RWPE1 (cell line): Measurements from ENCODE around the gene ACTBL2.

Experiments used
- CTCF ChIA-PET: fragments of 350-600 bp; sonication (Branson Sonifier 250); formaldehyde crosslinking; extraction: SDS; loops from one replicate; lab custom pipeline; 2021; lab: Yijun Ruan, JAX
- POLR2A ChIA-PET: fragments of 400-600 bp; formaldehyde crosslinking; extraction: SDS; loops from one replicate; lab custom pipeline; 2020; ENCODE audit warnings: antibody characterized with exemption; ENCODE audit not compliant: low non-redundant PET; lab: Yijun Ruan, JAX
- DNase-seq: peaks from one replicate; pipeline ENCODE4 v3.0.0; 2012; ENCODE audit warnings: low spot score
- H3K27ac ChIP-seq: fragments of 450-650 bp; 2 replicates; pipeline ENCODE4 v1.5.1; 2017
- TF ChIP-seq, protein P1 (sequence below): fragments of 450-650 bp; conservative IDR thresholded peaks from 2 replicates; pipeline ENCODE4 v1.5.1; 2017; ENCODE audit warnings: low read depth, mild to moderate bottlenecking

Gene ACTBL2

DNA sequence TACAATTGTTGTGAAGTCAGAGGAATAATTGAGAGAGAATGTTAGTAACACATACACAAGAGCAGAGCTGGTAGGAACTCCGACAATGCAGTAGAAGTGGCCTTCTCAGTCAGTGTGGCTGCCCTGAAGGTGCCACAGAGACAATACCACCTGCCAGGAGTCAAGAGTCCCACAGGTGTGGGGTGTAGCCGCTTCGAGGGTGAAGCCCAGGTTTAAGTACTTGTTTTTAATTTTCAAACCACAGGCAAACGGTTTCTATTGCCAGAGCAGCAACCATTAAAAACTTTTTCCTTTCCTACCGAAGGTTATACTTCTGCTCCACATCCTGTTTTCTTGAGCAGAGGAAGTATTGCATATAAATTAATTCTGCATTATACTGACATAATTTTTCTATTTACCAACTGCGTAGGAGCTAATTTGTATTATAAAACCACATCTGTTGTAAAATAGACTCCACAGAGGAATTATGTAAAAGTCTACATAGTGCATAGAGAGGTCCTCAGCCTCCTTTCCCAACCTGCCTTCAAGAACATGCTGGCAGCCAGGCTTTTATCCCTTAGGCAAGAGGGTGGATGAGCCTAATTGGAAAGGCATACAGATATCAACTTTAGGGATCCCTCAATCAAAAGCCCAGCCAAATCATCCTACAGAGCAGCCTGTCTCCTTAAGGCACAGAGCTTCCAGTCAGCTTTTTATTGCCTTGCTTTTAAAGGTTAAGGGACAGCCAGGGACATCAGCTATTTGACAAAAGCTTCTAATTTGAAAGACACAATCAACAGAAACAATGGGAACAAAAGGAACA is 12.9 kb upstream of the ACTBL2 start:
- no peak for DNase-seq

DNA sequence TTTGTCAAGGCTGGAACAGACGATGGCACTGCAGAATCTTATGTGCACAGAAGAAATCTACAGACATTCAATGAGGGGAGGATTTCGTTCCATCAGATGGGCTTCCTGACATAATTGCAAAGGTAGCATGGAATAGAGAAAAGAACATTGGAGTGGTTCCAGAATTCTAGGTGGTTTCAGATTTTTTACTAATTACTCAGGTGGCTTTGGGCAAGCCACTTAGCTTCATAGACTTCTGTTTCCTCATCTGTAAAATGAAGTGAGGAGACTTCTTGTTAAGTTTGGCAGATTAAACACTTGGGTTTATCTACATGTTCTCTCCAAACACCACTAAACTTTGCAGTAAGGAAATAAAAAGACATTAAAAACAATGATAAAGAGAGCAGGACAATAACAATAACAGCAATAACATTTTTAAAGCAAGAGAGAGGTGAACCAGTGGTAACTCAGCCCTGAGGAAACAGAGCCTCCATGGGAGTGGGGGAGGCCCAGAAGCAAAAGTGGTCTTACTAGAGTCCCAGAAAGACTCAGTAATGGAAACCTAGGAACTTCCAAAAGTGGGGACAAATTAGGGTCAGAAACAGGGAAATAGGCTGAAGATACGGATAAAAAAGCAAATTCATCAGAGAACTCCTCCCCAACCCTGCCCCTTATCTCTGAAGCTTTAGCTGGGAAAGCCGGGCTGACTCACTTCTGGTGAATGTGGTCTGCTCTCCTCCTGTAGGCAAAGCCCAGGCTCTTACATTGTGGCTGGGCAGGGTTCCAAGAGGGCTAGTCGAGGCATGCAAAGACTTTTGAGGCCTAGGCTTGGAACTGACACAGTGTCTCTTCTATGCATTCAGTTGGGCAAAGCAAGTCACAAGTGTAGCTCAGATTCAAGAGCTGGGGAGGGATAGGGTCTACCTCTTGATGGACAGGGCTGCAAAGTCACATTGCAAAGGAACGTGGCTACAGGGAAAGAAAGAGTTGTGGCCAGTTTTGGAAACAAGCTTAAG is 11.8 kb upstream of the ACTBL2 start:
- TF ChIP-seq, protein P1, sequence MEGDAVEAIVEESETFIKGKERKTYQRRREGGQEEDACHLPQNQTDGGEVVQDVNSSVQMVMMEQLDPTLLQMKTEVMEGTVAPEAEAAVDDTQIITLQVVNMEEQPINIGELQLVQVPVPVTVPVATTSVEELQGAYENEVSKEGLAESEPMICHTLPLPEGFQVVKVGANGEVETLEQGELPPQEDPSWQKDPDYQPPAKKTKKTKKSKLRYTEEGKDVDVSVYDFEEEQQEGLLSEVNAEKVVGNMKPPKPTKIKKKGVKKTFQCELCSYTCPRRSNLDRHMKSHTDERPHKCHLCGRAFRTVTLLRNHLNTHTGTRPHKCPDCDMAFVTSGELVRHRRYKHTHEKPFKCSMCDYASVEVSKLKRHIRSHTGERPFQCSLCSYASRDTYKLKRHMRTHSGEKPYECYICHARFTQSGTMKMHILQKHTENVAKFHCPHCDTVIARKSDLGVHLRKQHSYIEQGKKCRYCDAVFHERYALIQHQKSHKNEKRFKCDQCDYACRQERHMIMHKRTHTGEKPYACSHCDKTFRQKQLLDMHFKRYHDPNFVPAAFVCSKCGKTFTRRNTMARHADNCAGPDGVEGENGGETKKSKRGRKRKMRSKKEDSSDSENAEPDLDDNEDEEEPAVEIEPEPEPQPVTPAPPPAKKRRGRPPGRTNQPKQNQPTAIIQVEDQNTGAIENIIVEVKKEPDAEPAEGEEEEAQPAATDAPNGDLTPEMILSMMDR, result no peak
- peak; percentile 98 for DNase-seq
- ChIA-PET POLR2A (no interaction called here), CTCF (interaction anchor here (0.5 to 1.1 kb wide), 5 partner anchors 10 to 967 kb away, joined by 3 to 7 read pairs (median 3); no protein-coding TSS in a partner anchor)
- peak overlapping the region; percentile 58 for H3K27ac ChIP-seq

More for the DNA sequence above, 12.9 kb upstream of the ACTBL2 start:
- H3K27ac ChIP-seq, result peak overlapping the region; percentile 58
- TF ChIP-seq, protein P1, result no peak
- ChIA-PET CTCF (interaction anchor here (0.5 to 1.1 kb wide), 5 partner anchors 11 to 966 kb away, joined by 3 to 7 read pairs (median 3); no protein-coding TSS in a partner anchor), POLR2A (no interaction called here)

DNA sequence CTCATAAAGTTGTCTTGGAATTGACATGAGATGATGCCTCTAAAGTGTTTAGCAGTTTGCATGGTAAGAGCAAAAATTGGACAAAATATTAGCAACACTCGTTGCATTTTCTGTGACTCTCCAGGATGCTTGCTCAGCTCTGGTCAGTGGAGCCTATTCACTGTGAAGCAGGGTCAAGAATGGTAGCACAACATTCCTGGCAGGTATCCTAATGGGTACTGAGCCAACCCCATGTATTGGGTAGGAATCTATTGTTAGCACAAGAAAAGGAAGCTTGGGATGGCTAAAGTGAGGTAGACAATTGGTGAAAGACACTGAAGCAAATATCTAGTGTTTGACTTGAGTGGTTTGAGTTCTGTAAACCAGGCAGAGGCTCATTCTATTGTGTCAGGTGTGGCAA is 10.4 kb upstream of the ACTBL2 start:
- POLR2A ChIA-PET, result no interaction called here
- CTCF ChIA-PET, result interaction anchor here (0.6 to 1.1 kb wide), 2 partner anchors 110 to 514 kb away, joined by 3 to 4 read pairs; no protein-coding TSS in a partner anchor
- DNase-seq, result no peak
- TF ChIP-seq, protein P1, result no peak
- H3K27ac ChIP-seq, result no peak overlapping the region

DNA sequence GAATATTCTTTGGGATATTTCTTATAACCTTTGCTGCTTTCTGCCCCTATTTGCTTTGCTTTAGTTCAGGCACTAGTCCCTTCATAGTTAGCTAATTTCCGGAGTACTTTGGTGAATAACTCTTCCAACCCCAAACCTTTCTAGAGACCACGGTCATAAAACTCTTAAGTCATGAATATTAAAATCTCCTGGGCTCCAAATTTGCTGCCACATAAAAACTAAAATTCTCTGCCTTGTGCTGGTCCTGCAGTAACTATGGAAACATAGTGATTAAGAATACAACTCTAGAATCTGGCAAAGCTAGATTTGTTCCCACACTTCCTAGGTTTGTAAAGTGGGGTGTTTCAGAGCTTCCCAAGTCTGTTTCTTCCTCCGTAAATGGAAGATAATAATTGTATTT is 10.0 kb upstream of the ACTBL2 start:
- TF ChIP-seq, protein P1, result no peak
- no peak overlapping the region for H3K27ac ChIP-seq
- POLR2A ChIA-PET, result no interaction called here
- CTCF ChIA-PET, result interaction anchor here (1.1 to 1.2 kb wide), 2 partner anchors 110 to 194 kb away, joined by 3 to 4 read pairs; no protein-coding TSS in a partner anchor
- DNase-seq, result no peak

DNA sequence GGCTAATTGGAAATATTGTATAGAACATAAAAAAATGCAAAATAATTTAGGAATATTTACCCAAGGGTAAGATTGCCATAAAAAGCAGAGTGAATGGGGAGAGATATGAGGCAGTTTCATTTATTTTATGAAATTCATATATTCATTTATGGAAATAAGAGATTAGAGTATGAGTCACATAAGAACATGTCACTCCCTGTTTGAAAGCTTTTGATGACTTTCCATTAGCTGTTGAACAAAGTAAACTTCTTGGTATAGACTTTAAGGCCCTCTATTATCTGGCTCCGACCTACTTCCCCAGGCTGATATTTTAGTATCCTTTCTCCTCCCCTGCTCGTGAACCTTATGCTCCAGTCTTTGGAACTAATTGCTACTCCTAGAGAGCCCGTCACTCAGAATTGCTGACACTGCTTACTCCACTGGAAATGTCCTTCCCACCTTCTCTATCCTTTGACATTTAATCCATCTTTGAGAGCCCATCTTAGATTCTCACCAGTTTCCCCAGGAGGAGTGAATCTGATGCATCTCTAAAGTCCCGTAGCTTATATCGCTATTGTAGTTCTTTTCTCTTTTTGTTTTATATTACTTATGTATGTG is 8.9 kb upstream of the ACTBL2 start:
- DNase-seq, result no peak
- CTCF ChIA-PET, result interaction anchor here (1.2 kb wide), 1 partner anchor 193 kb away, joined by 4 read pairs; no protein-coding TSS in a partner anchor
- POLR2A ChIA-PET, result no interaction called here
- no peak overlapping the region for H3K27ac ChIP-seq
- TF ChIP-seq, protein P1, result no peak
